ENCODE results near the gene SMAD4. TPM values are rescaled to one million over a fixed set of nuclear protein-coding genes. Genes with fewer than 3 reads are reported as not detected.

The SMAD4 gene
- total and polyA plus RNA-seq, 2 experiments from 2014 or later, result 41.9 to 103 TPM

DNA sequence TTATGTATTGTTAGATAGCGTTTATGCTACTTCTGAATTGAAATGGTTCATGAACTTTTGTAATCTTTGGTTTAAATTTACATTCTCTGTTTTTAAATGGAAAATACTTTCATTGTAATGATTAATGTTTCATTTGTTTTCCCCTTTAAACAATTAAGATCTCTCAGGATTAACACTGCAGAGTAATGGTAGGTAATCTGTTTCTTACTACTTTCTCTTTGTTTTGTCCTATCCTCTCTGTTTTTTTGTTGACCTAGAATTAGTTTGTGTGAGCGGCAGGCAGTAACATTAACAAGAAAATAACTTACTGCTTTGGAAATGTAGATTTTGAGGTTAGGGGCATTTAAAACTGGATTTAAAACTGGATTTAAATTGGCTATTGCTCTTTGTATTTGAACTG, 19.1 kb downstream of the SMAD4 start:
- TF ChIP-seq NANOG (IDR thresholded peaks at IDR 0.05; ENCODE audit: borderline replicate concordance) (peak; percentile 95), ZNF114 (CRISPR knock-in tag; IDR thresholded peaks at IDR 0.05) (no peak)
- peak; percentile 58 for ATAC-seq
- H4K20me1 ChIP-seq (replicated peaks; ENCODE audit: insufficient read depth), result no peaks in the 10 kb centered on the region; the same call in 1 of the 2 replicates
- H3K27ac ChIP-seq (ENCODE audit: low read depth), result peak overlapping the region; percentile 68
- H3K27me3 Mint-ChIP-seq (ENCODE audit: insufficient read depth, low read depth, poor library complexity), result peaks cover 7% of the 10 kb centered on the region
- peaks cover 51% of the 10 kb centered on the region for H3K4me1 Mint-ChIP-seq
- peak overlapping the region; percentile 46 for H3K4me2 ChIP-seq
- peak overlapping the region; percentile 2; the same call in 1 of the 2 replicates for H3K4me3 ChIP-seq
- H3K79me2 ChIP-seq (replicated peaks; ENCODE audit: insufficient read depth), result peaks cover 69% of the 10 kb centered on the region
- no peaks in the 10 kb centered on the region for H3K9me3 Mint-ChIP-seq
- peaks cover 38% of the 10 kb centered on the region; the same call in 2 of the 3 replicates for H3K36me3 Mint-ChIP-seq (ENCODE audit: low read depth)
- H3K4me3 Mint-ChIP-seq, result peak overlapping the region; percentile 31; the same call in 2 of the 3 replicates
- H3K36me3 ChIP-seq (ENCODE audit: insufficient read depth), result no peaks in the 10 kb centered on the region
- no peak overlapping the region for H2AFZ ChIP-seq
- H3K4me1 ChIP-seq (ENCODE audit: insufficient read depth), result peaks cover 53% of the 10 kb centered on the region
- no peaks in the 10 kb centered on the region for H3K27me3 ChIP-seq (ENCODE audit: insufficient read depth)
- H3F3A ChIP-seq (replicated peaks; ENCODE audit: low read depth), result no peaks in the 10 kb centered on the region
- no peaks in the 10 kb centered on the region for H3K9me2 ChIP-seq (ENCODE audit: insufficient read depth)
- DNase-seq (ENCODE audit: low spot score), result peak; percentile 37
- peak overlapping the region; percentile 79 for H3K27ac Mint-ChIP-seq

- Histone ChIP-seq H3K36me3 (ENCODE audit: insufficient read depth) (no peaks in the 10 kb centered on the region), H3K4me1 (ENCODE audit: insufficient read depth) (peaks cover 35% of the 10 kb centered on the region), H3K4me3 (no peak overlapping the region), H3F3A (replicated peaks; ENCODE audit: low read depth) (no peaks in the 10 kb centered on the region), H3K79me2 (replicated peaks; ENCODE audit: insufficient read depth) (peaks cover 64% of the 10 kb centered on the region), H3K27ac (ENCODE audit: low read depth) (no peak overlapping the region), H2AFZ (no peak overlapping the region), H3K27me3 (ENCODE audit: insufficient read depth) (no peaks in the 10 kb centered on the region), H4K20me1 (replicated peaks; ENCODE audit: insufficient read depth) (no peaks in the 10 kb centered on the region), H3K4me2 (no peak overlapping the region), H3K9me2 (ENCODE audit: insufficient read depth) (no peaks in the 10 kb centered on the region)
- Mint-ChIP-seq H3K4me3 (no peak overlapping the region), H3K27ac (peak overlapping the region; percentile 16; the same call in 1 of the 2 replicates), H3K36me3 (ENCODE audit: low read depth) (peaks cover 51% of the 10 kb centered on the region; the same call in 2 of the 3 replicates), H3K4me1 (peaks cover 36% of the 10 kb centered on the region), H3K9me3 (no peaks in the 10 kb centered on the region), H3K27me3 (ENCODE audit: insufficient read depth, low read depth, poor library complexity) (peaks cover 7% of the 10 kb centered on the region)
- TF ChIP-seq JUNB (IDR thresholded peaks at IDR 0.05; ENCODE audit: unreplicated experiment) (no peak), CTCF (conservative IDR thresholded peaks at IDR 0.05; ENCODE audit: low read depth in 2 of 2) (peak; percentile 80 to 96)
- DNase-seq (ENCODE audit: low spot score) (peak; percentile 90), ATAC-seq (peak; percentile 94)
Observed at GRCh38 chr18:51051105-51051712, 21.2 kb downstream of the SMAD4 start.

DNA sequence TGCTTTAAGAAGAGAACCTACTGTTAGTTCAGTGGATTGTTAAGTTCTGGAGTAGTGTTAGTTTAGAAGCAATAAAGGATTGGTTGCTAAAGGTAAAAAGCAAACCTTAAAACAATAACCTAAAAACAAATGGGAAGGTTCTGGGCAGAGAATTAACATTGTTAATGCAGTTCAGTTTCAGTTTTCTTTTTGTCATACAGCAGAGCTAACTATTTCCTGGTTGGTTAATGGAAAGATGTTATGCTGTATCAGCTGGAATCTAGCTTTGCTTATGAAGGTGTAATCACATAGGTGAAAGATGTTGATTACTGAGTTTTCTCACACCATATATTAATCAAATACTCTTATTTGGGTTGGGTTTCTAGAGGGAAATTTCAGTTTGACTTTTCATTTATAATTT, 23.8 kb downstream of the SMAD4 start:
- Histone ChIP-seq H3K79me2 (replicated peaks; ENCODE audit: insufficient read depth) (peaks cover 53% of the 10 kb centered on the region), H3K36me3 (ENCODE audit: insufficient read depth) (peaks cover 8% of the 10 kb centered on the region; the same call in 1 of the 2 replicates), H3K27ac (ENCODE audit: low read depth) (no peak overlapping the region), H3K9me2 (ENCODE audit: insufficient read depth) (no peaks in the 10 kb centered on the region), H3K27me3 (ENCODE audit: insufficient read depth) (no peaks in the 10 kb centered on the region), H3K4me1 (ENCODE audit: insufficient read depth) (peaks cover 26% of the 10 kb centered on the region), H3F3A (replicated peaks; ENCODE audit: low read depth) (no peaks in the 10 kb centered on the region), H3K4me2 (no peak overlapping the region), H4K20me1 (replicated peaks; ENCODE audit: insufficient read depth) (no peaks in the 10 kb centered on the region), H3K4me3 (no peak overlapping the region), H2AFZ (no peak overlapping the region)
- peaks cover 52% of the 10 kb centered on the region for H3K36me3 Mint-ChIP-seq (ENCODE audit: low read depth)
- peaks cover 27% of the 10 kb centered on the region for H3K4me1 Mint-ChIP-seq
- ATAC-seq (no peak), DNase-seq (ENCODE audit: low spot score) (no peak)
- H3K4me3 Mint-ChIP-seq, result no peak overlapping the region
- no peaks in the 10 kb centered on the region for H3K9me3 Mint-ChIP-seq
- peaks cover 6% of the 10 kb centered on the region for H3K27me3 Mint-ChIP-seq (ENCODE audit: insufficient read depth, low read depth, poor library complexity)
- peak overlapping the region; percentile 63; the same call in 1 of the 2 replicates for H3K27ac Mint-ChIP-seq
- TF ChIP-seq ZNF462 (CRISPR knock-in tag; IDR thresholded peaks at IDR 0.05), result no peak
- no peak for TF ChIP-seq CTCF (conservative IDR thresholded peaks at IDR 0.05; ENCODE audit: low read depth in 2 of 2)
